ENCODE results near the gene GTF2F2. TPM values are rescaled to one million over a fixed set of nuclear protein-coding genes. Genes with fewer than 3 reads are reported as not detected.

The GTF2F2 gene
- total and polyA plus RNA-seq, 10 donors, result 11.8 to 19.1 (median 16.4) TPM

DNA sequence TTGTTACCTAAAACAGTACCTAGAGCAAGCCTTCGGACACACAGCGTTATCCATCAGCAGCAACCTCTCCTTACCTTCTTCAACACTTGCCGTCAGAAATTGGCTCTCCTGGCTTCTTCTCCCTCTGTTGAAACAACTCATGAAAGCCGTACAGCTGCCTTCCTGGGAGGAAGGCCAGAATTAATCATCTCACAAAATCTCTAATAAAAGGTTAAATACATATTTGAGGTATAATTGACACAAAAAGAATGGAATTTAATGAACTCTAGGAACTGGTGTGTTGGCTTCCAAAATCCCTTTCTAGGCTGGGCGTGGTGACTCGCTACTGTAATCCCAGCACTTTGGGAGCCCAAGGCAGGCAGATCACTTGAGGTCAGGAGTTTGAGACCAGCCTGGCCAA is 37.3 kb upstream of the GTF2F2 start:
- TF ChIP-seq POLR2A (IDR thresholded peaks at IDR 0.05) (no peak), POLR2AphosphoS5 (IDR thresholded peaks at IDR 0.05) (no peak)
- TF ChIP-seq, protein P1, sequence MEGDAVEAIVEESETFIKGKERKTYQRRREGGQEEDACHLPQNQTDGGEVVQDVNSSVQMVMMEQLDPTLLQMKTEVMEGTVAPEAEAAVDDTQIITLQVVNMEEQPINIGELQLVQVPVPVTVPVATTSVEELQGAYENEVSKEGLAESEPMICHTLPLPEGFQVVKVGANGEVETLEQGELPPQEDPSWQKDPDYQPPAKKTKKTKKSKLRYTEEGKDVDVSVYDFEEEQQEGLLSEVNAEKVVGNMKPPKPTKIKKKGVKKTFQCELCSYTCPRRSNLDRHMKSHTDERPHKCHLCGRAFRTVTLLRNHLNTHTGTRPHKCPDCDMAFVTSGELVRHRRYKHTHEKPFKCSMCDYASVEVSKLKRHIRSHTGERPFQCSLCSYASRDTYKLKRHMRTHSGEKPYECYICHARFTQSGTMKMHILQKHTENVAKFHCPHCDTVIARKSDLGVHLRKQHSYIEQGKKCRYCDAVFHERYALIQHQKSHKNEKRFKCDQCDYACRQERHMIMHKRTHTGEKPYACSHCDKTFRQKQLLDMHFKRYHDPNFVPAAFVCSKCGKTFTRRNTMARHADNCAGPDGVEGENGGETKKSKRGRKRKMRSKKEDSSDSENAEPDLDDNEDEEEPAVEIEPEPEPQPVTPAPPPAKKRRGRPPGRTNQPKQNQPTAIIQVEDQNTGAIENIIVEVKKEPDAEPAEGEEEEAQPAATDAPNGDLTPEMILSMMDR (IDR thresholded peaks at IDR 0.05 in 8 of 11, conservative IDR thresholded peaks at IDR 0.05 in 3 of 11), result no peak
- H3K27me3 ChIP-seq (replicated peaks in 1 of 7), result no peaks in the 10 kb centered on the region
- DNase-seq, result no peak
- WGBS, 5 donors, result 81 to 93% (median 89%) methylated on average over 6 of the region's 6 CpGs
- H3K9me3 ChIP-seq, result no peaks in the 10 kb centered on the region
- H3K36me3 ChIP-seq, result no peaks in the 10 kb centered on the region
- H3K4me3 ChIP-seq, result no peak overlapping the region
- intact Hi-C loops (cut with DNase I; ENCODE audit: low total_unique reads), result no loop called here
- no peaks in the 10 kb centered on the region for H3K4me1 ChIP-seq
- H3K27ac ChIP-seq, result no peak overlapping the region

DNA sequence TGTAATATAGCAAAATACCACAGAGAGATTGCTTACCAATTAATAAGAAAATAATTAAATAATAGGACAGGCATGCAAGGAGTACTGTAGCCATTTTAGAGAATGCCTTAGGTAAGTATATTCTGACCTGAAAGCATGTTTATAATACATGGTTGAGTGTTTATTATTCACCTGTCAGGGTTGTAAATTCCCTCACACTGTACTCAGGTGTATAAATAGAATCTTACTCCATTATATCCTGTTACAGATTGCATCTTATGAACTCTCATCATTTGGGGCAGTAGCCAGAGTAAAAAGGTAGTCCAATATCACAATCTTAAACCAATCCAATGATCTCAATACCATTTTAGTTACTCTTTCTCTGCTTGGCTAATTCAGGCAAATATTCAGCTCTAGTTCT is 35.8 kb upstream of the GTF2F2 start:
- TF ChIP-seq POLR2A (IDR thresholded peaks at IDR 0.05) (no peak), POLR2AphosphoS5 (IDR thresholded peaks at IDR 0.05) (no peak)
- TF ChIP-seq, protein P1 (IDR thresholded peaks at IDR 0.05 in 8 of 11, conservative IDR thresholded peaks at IDR 0.05 in 3 of 11), result no peak
- Histone ChIP-seq H3K27ac (no peak overlapping the region), H3K4me3 (no peak overlapping the region), H3K9me3 (no peaks in the 10 kb centered on the region), H3K4me1 (no peaks in the 10 kb centered on the region), H3K27me3 (replicated peaks in 1 of 7) (no peaks in the 10 kb centered on the region), H3K36me3 (no peaks in the 10 kb centered on the region)
- no peak for DNase-seq
- intact Hi-C loops (cut with DNase I; ENCODE audit: low total_unique reads), result no loop called here

DNA sequence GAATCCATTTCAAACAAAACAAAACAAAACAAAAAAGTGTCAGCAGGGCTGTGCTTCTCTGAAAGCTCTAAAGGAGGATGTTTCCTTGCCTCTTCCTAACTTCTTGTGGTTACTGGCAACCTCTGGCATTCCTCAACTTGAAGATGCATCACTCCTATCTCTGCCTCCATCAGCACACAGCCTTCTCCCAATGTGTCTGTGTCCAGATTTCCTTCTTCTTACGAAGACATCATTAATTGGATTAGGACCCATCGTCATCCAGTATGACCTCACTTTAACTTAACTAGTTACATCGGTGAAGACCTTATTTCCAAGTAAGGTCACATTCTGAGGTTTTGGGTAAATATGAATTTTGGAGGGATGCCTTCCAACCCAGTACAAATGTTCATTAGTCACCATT is 33.8 kb upstream of the GTF2F2 start:
- Histone ChIP-seq H3K4me3 (no peak overlapping the region), H3K4me1 (no peaks in the 10 kb centered on the region), H3K9me3 (no peaks in the 10 kb centered on the region), H3K27me3 (replicated peaks in 1 of 7) (peaks cover 0 to 4% (median 0%) of the 10 kb centered on the region in 7 donors), H3K27ac (no peak overlapping the region), H3K36me3 (no peaks in the 10 kb centered on the region)
- intact Hi-C loops (cut with DNase I; ENCODE audit: low total_unique reads), result no loop called here
- WGBS, 5 donors, result 81 to 91% (median 89%) methylated on average over 3 of the region's 3 CpGs
- no peak for DNase-seq
- no peak for TF ChIP-seq POLR2AphosphoS5 (IDR thresholded peaks at IDR 0.05)
- no peak for TF ChIP-seq POLR2A (IDR thresholded peaks at IDR 0.05)
- TF ChIP-seq, protein P1 (IDR thresholded peaks at IDR 0.05 in 8 of 11, conservative IDR thresholded peaks at IDR 0.05 in 3 of 11), result no peak

DNA sequence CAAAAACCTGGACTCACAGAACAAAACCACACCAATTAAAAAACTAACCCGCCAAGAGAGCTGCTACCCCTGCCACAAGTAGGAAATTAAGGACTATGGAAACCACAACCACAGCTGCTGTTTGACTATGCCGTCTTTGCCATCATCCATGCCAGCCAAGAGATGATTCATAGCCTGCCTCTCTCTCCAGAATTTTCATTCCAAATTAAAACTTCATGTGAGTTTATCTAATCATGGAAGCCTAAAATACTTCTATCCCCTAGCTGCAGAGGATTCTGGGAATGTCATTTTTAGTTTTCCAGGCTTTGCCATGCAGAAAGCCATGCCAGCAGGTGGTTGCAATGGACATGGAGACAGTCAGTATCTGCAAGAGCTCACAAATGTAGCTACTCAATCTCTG is 27.6 kb upstream of the GTF2F2 start:
- 19 to 46% (median 27%) methylated on average over 2 of the region's 2 CpGs for WGBS, 5 donors
- peaks cover 0 to 4% (median 0%) of the 10 kb centered on the region in 7 donors for H3K27me3 ChIP-seq (replicated peaks in 1 of 7)

More for the DNA sequence above, 27.6 kb upstream of the GTF2F2 start:
- no peak overlapping the region for H3K27ac ChIP-seq
- no peak for TF ChIP-seq POLR2A (IDR thresholded peaks at IDR 0.05)
- TF ChIP-seq, protein P1 (IDR thresholded peaks at IDR 0.05 in 8 of 11, conservative IDR thresholded peaks at IDR 0.05 in 3 of 11), result no peak
- no peak for TF ChIP-seq POLR2AphosphoS5 (IDR thresholded peaks at IDR 0.05)
- no peaks in the 10 kb centered on the region for H3K36me3 ChIP-seq
- intact Hi-C loops (cut with DNase I; ENCODE audit: low total_unique reads), result no loop called here
- no peaks in the 10 kb centered on the region for H3K4me1 ChIP-seq
- H3K4me3 ChIP-seq, result no peak overlapping the region
- no peaks in the 10 kb centered on the region for H3K9me3 ChIP-seq
- no peak for DNase-seq

All from spleen (tissue), 11 donors.